CD4-positive, alpha-beta memory T cell (primary cell): ENCODE results near the gene HCFC1. TPM values are rescaled to one million over a fixed set of nuclear protein-coding genes. Genes with fewer than 3 reads are reported as not detected.

ENCODE experiments used
- CTCF ChIA-PET: fragments of 350-600 bp; sonication (Branson Sonifier 250); formaldehyde crosslinking; loops from one replicate; lab custom pipeline; 2021; ENCODE audit warnings: inconsistent platforms; ENCODE audit not compliant: partially characterized antibody; lab: Charles Lee
- POLR2A ChIA-PET: fragments of 350-600 bp; sonication (Branson Sonifier 250); formaldehyde crosslinking; loops from one replicate; lab custom pipeline; 2021; ENCODE audit not compliant: partially characterized antibody; lab: Charles Lee
- DNase-seq, 5 donors: peaks; one replicate each; pipeline versions ENCODE4 v3.0.0 to v3.0.0-alpha.2; 2020 to 2022; ENCODE audit warnings: mixed read lengths in 1 of 5
- H3K27ac ChIP-seq: one replicate; pipeline ENCODE4 v1.7.0; 2013; ENCODE audit warnings: low read depth, low read length
- H3K27me3 ChIP-seq: 2 replicates; pipeline ENCODE4 v1.7.0; 2013; ENCODE audit warnings: mild to moderate bottlenecking, low read length, moderate library complexity; ENCODE audit not compliant: insufficient read depth
- H3K36me3 ChIP-seq: 2 replicates; pipeline ENCODE4 v1.7.0; 2013; ENCODE audit warnings: mild to moderate bottlenecking, low read length, moderate library complexity; ENCODE audit not compliant: insufficient read depth
- H3K4me1 ChIP-seq: 2 replicates; pipeline ENCODE4 v1.7.0; 2013; ENCODE audit warnings: mild to moderate bottlenecking, low read length, moderate library complexity; ENCODE audit not compliant: insufficient read depth
- H3K4me3 ChIP-seq, 2 donors: one replicate each; pipeline ENCODE4 v1.7.0; 2013; ENCODE audit warnings: low read length in 2 of 2, mild to moderate bottlenecking in 1 of 2
- H3K9me3 ChIP-seq, 2 donors: one replicate each; pipeline ENCODE4 v1.7.0; 2013; ENCODE audit warnings: low read length in 2 of 2, control low read depth in 1 of 2; ENCODE audit not compliant: control insufficient read depth in 1 of 2
- H3K27ac Mint-ChIP-seq, 7 donors: one replicate each; pipeline ENCODE4 v1.8.0; 2020 to 2021; ENCODE audit warnings: mixed read lengths in 7 of 7, mild to moderate bottlenecking in 6 of 7, inconsistent platforms in 3 of 7, moderate library complexity in 3 of 7
- H3K27me3 Mint-ChIP-seq, 2 donors: one replicate each; pipeline ENCODE4 v1.8.0; 2020 to 2021; ENCODE audit warnings: mixed read lengths in 2 of 2
- H3K36me3 Mint-ChIP-seq, 2 donors: one replicate each; pipeline ENCODE4 v1.8.0; 2020 to 2021; ENCODE audit warnings: mixed read lengths in 2 of 2, inconsistent platforms in 1 of 2, mild to moderate bottlenecking in 1 of 2
- H3K4me1 Mint-ChIP-seq, 4 donors: one replicate each; pipeline ENCODE4 v1.8.0; 2020 to 2021; ENCODE audit warnings: mixed read lengths in 4 of 4, mild to moderate bottlenecking in 1 of 4
- H3K4me3 Mint-ChIP-seq, 8 donors: one replicate each; pipeline ENCODE4 v1.8.0; 2020 to 2021; ENCODE audit warnings: mixed read lengths in 8 of 8, mild to moderate bottlenecking in 7 of 8, moderate library complexity in 6 of 8, inconsistent platforms in 3 of 8
- H3K9me3 Mint-ChIP-seq, 8 donors: one replicate each; pipeline ENCODE4 v1.8.0; 2020 to 2021; ENCODE audit warnings: mixed read lengths in 8 of 8, mild to moderate bottlenecking in 5 of 8, inconsistent platforms in 3 of 8, moderate library complexity in 1 of 8
- intact Hi-C: fragments of 100-400 bp; cut with micrococcal nuclease; formaldehyde crosslinking; loops from one replicate; pipeline ENCODE4 v1.15.1; 2023
- polyA plus RNA-seq, 2 donors: library from polyadenylated mRNA; unstranded; fragments of 300-500 nt; fragmentation: Illumina TruSeq; gene quantifications; one replicate each; pipeline ENCODE4 v1.2.3, GENCODE V29; 2021
- total RNA-seq, 2 experiments: library from RNA; stranded (reverse); gene quantifications; one replicate each; pipeline ENCODE4 v1.2.3, GENCODE V29; 2021

Gene HCFC1
- total and polyA plus RNA-seq, 4 experiments from 2014 or later = 1.6 to 53.4 (median 33.7) TPM

DNA sequence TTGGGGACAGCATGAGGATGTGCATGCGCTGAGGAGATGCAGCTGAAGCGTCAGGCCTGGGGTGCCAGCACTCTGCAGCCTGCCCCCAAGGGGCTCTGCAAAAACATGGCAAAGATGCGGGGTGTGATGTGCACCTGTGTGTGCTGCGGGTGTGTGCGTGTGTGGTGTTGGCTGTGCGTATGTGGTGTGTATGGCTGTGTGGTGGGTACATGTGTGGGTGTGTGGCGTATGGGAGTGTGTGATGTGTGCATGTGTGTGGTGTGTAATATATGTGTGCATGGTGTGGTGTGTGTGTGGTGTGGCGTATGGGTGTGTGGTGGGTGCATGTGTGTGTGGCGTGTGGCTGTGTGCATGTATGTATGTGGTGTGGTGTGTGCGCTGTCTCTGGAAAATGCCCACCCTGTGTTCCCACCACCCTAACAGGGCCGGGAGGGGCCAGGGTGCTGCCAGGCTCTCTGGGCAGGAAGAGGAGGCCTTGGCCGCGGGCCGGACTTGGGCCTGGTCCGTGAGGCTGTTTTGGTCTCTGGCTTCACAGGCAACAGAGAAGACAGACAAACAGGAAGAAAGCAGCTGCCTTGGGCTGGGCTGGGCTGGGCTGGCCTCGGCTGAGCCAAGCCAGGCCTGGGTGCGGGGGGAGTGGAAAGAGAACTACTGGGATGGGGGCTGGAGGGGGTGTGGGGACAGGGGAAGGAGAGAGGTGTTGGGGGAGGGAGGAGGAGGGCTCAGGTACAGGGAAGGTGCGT, 68.2 kb downstream of the HCFC1 start:
- CTCF ChIA-PET = interaction anchor here (1.6 kb wide), 1 partner anchor 47 kb away, joined by 3 read pairs; no protein-coding TSS in a partner anchor
- no peak overlapping the region for H3K4me3 ChIP-seq
- no peaks in the 10 kb centered on the region for H3K9me3 ChIP-seq
- peak overlapping the region in 6 of 7 donors; percentile 24 to 88 (median 74) for H3K27ac Mint-ChIP-seq
- H3K36me3 ChIP-seq = no peaks in the 10 kb centered on the region
- peaks cover 0 to 2% of the 10 kb centered on the region in 2 donors for H3K36me3 Mint-ChIP-seq
- POLR2A ChIA-PET = interaction anchor here (1.4 to 13.7 kb wide), 3 partner anchors 8 to 64 kb away, joined by 4 to 222 read pairs (median 5); partner anchors contain the start of gene ARHGAP4
- H3K4me3 Mint-ChIP-seq = peak overlapping the region in 7 of 8 donors; percentile 33 to 78 (median 62)
- no peak overlapping the region for H3K27ac ChIP-seq
- H3K27me3 Mint-ChIP-seq = no peaks in the 10 kb centered on the region
- H3K4me1 Mint-ChIP-seq = peaks cover 25 to 52% (median 35%) of the 10 kb centered on the region in 4 donors
- peaks cover 40% of the 10 kb centered on the region for H3K4me1 ChIP-seq
- DNase-seq = no peak
- H3K27me3 ChIP-seq = no peaks in the 10 kb centered on the region
- intact Hi-C loops = loop anchor here (5.0 kb wide), 1 partner anchor 86 kb away; no protein-coding TSS in a partner anchor
- no peaks in the 10 kb centered on the region for H3K9me3 Mint-ChIP-seq

DNA sequence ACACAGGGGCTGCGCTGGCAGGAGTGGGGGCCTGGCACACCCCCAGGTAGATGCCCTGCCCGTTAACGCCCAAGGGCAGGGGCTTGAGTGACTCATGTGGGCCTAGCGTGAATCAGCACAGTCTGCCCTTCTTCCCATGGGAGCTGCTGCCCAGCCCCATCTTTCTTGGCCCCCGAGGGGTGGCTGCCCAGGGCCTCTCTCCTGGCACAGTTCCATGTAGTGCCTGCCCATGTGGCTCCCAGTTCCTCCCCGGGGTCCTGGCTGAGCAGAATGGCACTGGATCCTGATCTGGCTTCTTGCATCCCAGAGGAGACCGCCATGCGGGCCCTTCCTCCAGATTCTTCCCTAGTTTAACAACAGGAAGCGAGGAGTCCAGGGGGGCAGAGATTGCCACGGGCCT, 69.2 kb downstream of the HCFC1 start:
- peak overlapping the region in 1 of 7 donors; percentile 67 for H3K27ac Mint-ChIP-seq
- CTCF ChIA-PET = no interaction called here
- intact Hi-C loops = loop anchor here (5.0 kb wide), 1 partner anchor 85 kb away; no protein-coding TSS in a partner anchor

DNA sequence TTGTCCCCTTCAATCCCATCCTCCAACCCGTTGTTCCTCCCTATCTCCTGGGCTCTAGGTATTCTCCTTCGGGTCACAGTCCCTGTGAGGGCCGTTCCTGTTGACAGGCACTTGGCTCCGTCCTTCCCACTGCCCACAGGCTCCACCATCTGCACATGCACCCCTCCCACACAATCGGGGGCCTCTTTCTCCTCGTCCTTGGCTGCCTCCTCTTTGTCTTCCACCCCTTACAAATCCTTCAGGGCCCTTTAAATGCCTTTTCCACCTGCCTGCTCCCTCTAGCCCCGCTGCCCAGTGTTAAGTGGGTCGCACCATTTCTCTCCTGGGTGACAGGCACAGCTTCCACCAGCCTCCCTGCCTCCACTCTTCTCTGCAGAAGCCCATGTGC, 69.9 kb downstream of the HCFC1 start:
- DNase-seq = no peak
- Histone ChIP-seq H3K36me3 (no peaks in the 10 kb centered on the region), H3K4me3 (no peak overlapping the region), H3K9me3 (no peaks in the 10 kb centered on the region), H3K4me1 (peaks cover 40% of the 10 kb centered on the region), H3K27ac (no peak overlapping the region), H3K27me3 (no peaks in the 10 kb centered on the region)
- ChIA-PET CTCF (no interaction called here), POLR2A (interaction anchor here (1.4 kb wide), 1 partner anchor 18 kb away, joined by 3 read pairs; no protein-coding TSS in a partner anchor)
- peak overlapping the region in 6 of 8 donors; percentile 23 to 86 (median 56) for H3K4me3 Mint-ChIP-seq
- intact Hi-C loops = loop anchor here (5.0 kb wide), 1 partner anchor 84 kb away; no protein-coding TSS in a partner anchor
- no peaks in the 10 kb centered on the region for H3K27me3 Mint-ChIP-seq
- H3K9me3 Mint-ChIP-seq = peaks cover 0 to under 1% (median 0%) of the 10 kb centered on the region in 8 donors
- peaks cover 25 to 52% (median 35%) of the 10 kb centered on the region in 4 donors for H3K4me1 Mint-ChIP-seq
- H3K27ac Mint-ChIP-seq = peak overlapping the region in 3 of 7 donors; percentile 67 to 87 (median 69)
- no peaks in the 10 kb centered on the region for H3K36me3 Mint-ChIP-seq

More for the DNA sequence above, 69.2 kb downstream of the HCFC1 start:
- no peaks in the 10 kb centered on the region for H3K27me3 ChIP-seq
- Mint-ChIP-seq H3K27me3 (no peaks in the 10 kb centered on the region), H3K4me1 (peaks cover 25 to 52% (median 35%) of the 10 kb centered on the region in 4 donors), H3K9me3 (no peaks in the 10 kb centered on the region), H3K4me3 (no peak overlapping the region), H3K36me3 (no peaks in the 10 kb centered on the region)
- H3K9me3 ChIP-seq = no peaks in the 10 kb centered on the region
- H3K4me3 ChIP-seq = no peak overlapping the region
- no peaks in the 10 kb centered on the region for H3K36me3 ChIP-seq
- POLR2A ChIA-PET = interaction anchor here (13.7 kb wide), 1 partner anchor 20 kb away, joined by 222 read pairs; the partner anchor contains the start of gene ARHGAP4
- H3K27ac ChIP-seq = no peak overlapping the region
- peaks cover 40% of the 10 kb centered on the region for H3K4me1 ChIP-seq
- DNase-seq = no peak

DNA sequence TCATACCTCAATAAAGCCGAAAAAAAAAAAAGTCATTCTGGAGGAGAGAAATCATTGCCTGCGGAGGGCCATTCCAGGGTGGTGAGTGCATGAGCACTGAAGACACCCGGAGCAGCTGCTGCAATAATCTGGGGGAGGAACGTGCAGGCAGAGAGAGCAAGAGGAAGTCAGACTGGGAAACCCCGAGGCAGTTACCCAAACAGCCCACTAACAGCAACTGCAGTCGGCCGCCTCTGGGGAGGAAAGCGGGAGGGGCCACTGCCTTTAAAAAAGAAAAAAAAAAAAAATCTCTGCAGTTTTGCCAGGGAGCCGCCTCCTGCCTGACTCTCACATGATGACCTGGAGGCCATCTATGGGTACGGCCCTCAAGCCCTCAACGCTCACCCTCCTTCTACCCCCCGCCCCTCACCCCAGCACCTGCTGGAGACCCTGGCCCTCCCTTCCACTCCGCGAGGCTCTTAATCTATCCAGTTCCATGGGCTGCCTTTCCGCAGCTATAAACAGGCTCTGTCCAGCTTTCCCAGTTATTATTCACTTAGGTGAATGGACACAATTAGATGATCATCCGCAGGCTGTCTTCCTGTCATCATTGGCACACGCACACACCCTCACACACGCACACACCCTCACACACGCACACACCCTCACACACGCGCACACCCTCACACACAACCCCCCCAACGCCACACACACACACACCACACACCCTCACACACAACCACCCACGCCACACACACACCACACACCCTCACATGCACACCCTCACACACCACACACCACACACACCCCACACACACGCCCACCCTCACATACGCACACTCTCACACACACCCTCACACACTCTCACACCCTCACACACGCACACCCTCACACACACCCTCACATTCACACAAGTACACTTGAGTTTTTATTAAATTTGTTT, 70.5 kb downstream of the HCFC1 start:
- Mint-ChIP-seq H3K4me1 (peaks cover 24 to 47% (median 33%) of the 10 kb centered on the region in 4 donors), H3K27me3 (no peaks in the 10 kb centered on the region), H3K9me3 (peaks cover 0 to 1% (median 0%) of the 10 kb centered on the region in 8 donors), H3K36me3 (no peaks in the 10 kb centered on the region), H3K4me3 (peak overlapping the region in 7 of 8 donors; percentile 57 to 86 (median 68)), H3K27ac (peak overlapping the region in 6 of 7 donors; percentile 3 to 87 (median 72))
- Histone ChIP-seq H3K9me3 (no peaks in the 10 kb centered on the region), H3K36me3 (no peaks in the 10 kb centered on the region), H3K27me3 (no peaks in the 10 kb centered on the region), H3K4me3 (no peak overlapping the region), H3K4me1 (peaks cover 40% of the 10 kb centered on the region), H3K27ac (no peak overlapping the region)
- DNase-seq = peak; percentile 57 to 80 (median 67)
- intact Hi-C loops = loop anchor here (5.0 kb wide), 1 partner anchor 84 kb away; no protein-coding TSS in a partner anchor
- ChIA-PET CTCF (interaction anchor here (0.6 to 1.0 kb wide), 2 partner anchors 45 to 138 kb away, joined by 3 to 4 read pairs; no protein-coding TSS in a partner anchor), POLR2A (interaction anchor here (0.7 to 1.4 kb wide), 3 partner anchors 19 to 101 kb away, joined by 3 to 6 read pairs (median 3); no protein-coding TSS in a partner anchor)

DNA sequence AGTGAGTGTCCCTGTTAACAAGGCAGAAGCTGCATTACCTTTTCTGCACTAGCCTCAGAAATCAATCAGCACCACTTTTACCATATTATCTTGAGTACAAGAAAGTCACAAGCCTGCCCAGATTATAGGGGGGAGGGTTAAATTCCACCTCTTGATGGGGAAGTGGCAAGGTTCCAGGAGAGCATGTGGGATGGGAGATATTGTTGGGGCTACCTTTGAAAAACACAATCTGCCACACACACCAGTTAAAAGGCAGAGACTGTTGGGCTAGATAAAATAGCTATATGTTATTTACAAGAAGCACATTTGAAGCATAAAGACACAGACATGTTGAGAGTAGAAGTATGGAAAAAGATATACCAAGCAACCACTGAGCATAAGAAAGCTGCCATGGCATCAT, 73.7 kb downstream of the HCFC1 start:
- H3K27me3 Mint-ChIP-seq = no peaks in the 10 kb centered on the region
- DNase-seq = no peak
- H3K36me3 ChIP-seq = no peaks in the 10 kb centered on the region
- POLR2A ChIA-PET = interaction anchor here (1.1 kb wide), 1 partner anchor 12 kb away, joined by 4 read pairs; no protein-coding TSS in a partner anchor
- H3K27ac Mint-ChIP-seq = no peak overlapping the region
- no peak overlapping the region for H3K4me3 Mint-ChIP-seq
- no peak overlapping the region for H3K27ac ChIP-seq
- H3K4me3 ChIP-seq = no peak overlapping the region
- CTCF ChIA-PET = no interaction called here
- H3K36me3 Mint-ChIP-seq = no peaks in the 10 kb centered on the region
- H3K9me3 Mint-ChIP-seq = peaks cover 0 to 4% (median 0%) of the 10 kb centered on the region in 8 donors
- no peaks in the 10 kb centered on the region for H3K9me3 ChIP-seq
- no peaks in the 10 kb centered on the region for H3K27me3 ChIP-seq
- intact Hi-C loops = no loop called here
- peaks cover 17% of the 10 kb centered on the region for H3K4me1 ChIP-seq
- H3K4me1 Mint-ChIP-seq = peaks cover 12 to 22% (median 18%) of the 10 kb centered on the region in 4 donors
